ENCODE data around the gene CYB561D1. TPM values are rescaled to one million over a fixed set of nuclear protein-coding genes. Genes with fewer than 3 reads are reported as not detected.

The CYB561D1 gene
- total and polyA plus RNA-seq, 2 of the 8 experiments (the other 6 are each of a cell fraction or from before 2014, with no cell fraction given): 3.6 to 3.8 TPM

- TF ChIP-seq SUZ12 (IDR thresholded peaks at IDR 0.05; ENCODE audit: low read length) (no peak), SIRT6 (IDR thresholded peaks at IDR 0.05; ENCODE audit: low read length) (no peak), RNF2 (IDR thresholded peaks at IDR 0.05; ENCODE audit: borderline replicate concordance, low read depth, low read length, missing control alignments, poor library complexity, severe bottlenecking) (no peak), TCF12 (IDR thresholded peaks at IDR 0.05; ENCODE audit: low read depth, low read length) (0 out of 2 replicates have a peak, but pooled peaks have one; percentile 36), TAF1 (IDR thresholded peaks at IDR 0.05; ENCODE audit: low read depth, low read length) (0 out of 2 replicates have a peak, but pooled peaks have one; percentile 38), CHD2 (IDR thresholded peaks at IDR 0.05; ENCODE audit: low read length) (no peak), POU5F1 (IDR thresholded peaks at IDR 0.05; ENCODE audit: low read depth, low read length) (no peak), HDAC2 (IDR thresholded peaks at IDR 0.05; ENCODE audit: borderline replicate concordance in 1 of 2, low read depth in 2 of 2, low read length in 2 of 2) (no peak)
Observed at GRCh38 chr1:109498161-109498801, 4.4 kb downstream of the CYB561D1 start (continued).

Measured in H1 (cell line).